Endothelial cell of umbilical vein (primary cell): ENCODE measurements around the gene NR3C2.

ENCODE experiments used
- EZH2 ChIP-seq: IDR thresholded peaks from 2 replicates; pipeline ENCODE4 v1.6.1; 2012; ENCODE audit warnings: borderline replicate concordance, low read depth, mild to moderate bottlenecking, moderate library complexity, low read length, inconsistent platforms; ENCODE audit not compliant: severe bottlenecking
- FOS ChIP-seq: IDR thresholded peaks from 2 replicates; pipeline ENCODE4 v1.6.1; 2011; ENCODE audit warnings: mild to moderate bottlenecking, low read length, moderate library complexity, borderline replicate concordance; ENCODE audit not compliant: insufficient read depth
- GATA2 ChIP-seq: IDR thresholded peaks from 2 replicates; pipeline ENCODE4 v1.7.0; 2011; ENCODE audit warnings: low read depth, mild to moderate bottlenecking, moderate library complexity, mixed read lengths, low read length; ENCODE audit not compliant: insufficient read length, insufficient read depth
- JUN ChIP-seq: IDR thresholded peaks from 2 replicates; pipeline ENCODE4 v1.6.1; 2011; ENCODE audit warnings: borderline replicate concordance, low read depth; ENCODE audit not compliant: insufficient read length, insufficient read depth
- MYC ChIP-seq: IDR thresholded peaks from one replicate; pipeline ENCODE4 v1.6.1; 2011; ENCODE audit warnings: mild to moderate bottlenecking, low read depth, low read length
- POLR2A ChIP-seq: IDR thresholded peaks from 2 replicates; pipeline ENCODE4 v1.6.1; 2012; ENCODE audit warnings: low read depth, mild to moderate bottlenecking, control low read depth, low read length
- POLR2AphosphoS5 ChIP-seq: IDR thresholded peaks from 2 replicates; pipeline ENCODE4 v1.6.1; 2012; ENCODE audit warnings: low read depth, mild to moderate bottlenecking, control low read depth, low read length, moderate library complexity; ENCODE audit not compliant: insufficient read depth
- TF ChIP-seq, protein P1 (sequence below): IDR thresholded peaks from 2 replicates; pipeline ENCODE4 v1.6.1; 2011; ENCODE audit not compliant: insufficient read depth, insufficient read length
- TF ChIP-seq, protein P2 (sequence below), 2 donors: IDR thresholded peaks; 1 replicate in 1 of 2; 2 replicates in 1 of 2; pipeline ENCODE4 v1.5.1; 2011; ENCODE audit warnings: low read length in 2 of 2, mild to moderate bottlenecking in 2 of 2, moderate library complexity in 2 of 2, control low read depth in 1 of 2, inconsistent platforms in 1 of 2, low read depth in 1 of 2; ENCODE audit not compliant: insufficient read depth in 1 of 2; ENCODE audit errors: extremely low read depth in 1 of 2

DNA sequence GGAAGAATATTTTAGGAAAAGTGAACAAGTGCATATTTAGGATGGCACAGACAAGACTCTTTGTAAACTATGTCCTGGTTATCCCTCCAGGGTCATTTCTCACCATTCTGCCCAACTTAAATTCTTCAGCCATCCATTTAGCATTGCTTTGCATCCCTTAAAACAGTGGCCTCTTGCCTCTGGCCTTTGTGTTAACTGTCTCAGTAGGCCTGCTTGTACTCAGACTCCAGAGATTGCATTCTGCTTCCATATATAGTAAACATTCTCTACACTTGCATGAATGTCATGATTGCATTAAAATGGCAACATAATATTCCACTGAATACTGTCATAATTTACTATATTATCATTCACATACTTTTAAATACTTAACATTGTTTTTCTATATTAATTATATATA is 43.2 kb downstream of the NR3C2 start:
- TF ChIP-seq, protein P1, sequence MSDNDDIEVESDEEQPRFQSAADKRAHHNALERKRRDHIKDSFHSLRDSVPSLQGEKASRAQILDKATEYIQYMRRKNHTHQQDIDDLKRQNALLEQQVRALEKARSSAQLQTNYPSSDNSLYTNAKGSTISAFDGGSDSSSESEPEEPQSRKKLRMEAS: no peak
- TF ChIP-seq EZH2: no peak
- TF ChIP-seq, protein P2, sequence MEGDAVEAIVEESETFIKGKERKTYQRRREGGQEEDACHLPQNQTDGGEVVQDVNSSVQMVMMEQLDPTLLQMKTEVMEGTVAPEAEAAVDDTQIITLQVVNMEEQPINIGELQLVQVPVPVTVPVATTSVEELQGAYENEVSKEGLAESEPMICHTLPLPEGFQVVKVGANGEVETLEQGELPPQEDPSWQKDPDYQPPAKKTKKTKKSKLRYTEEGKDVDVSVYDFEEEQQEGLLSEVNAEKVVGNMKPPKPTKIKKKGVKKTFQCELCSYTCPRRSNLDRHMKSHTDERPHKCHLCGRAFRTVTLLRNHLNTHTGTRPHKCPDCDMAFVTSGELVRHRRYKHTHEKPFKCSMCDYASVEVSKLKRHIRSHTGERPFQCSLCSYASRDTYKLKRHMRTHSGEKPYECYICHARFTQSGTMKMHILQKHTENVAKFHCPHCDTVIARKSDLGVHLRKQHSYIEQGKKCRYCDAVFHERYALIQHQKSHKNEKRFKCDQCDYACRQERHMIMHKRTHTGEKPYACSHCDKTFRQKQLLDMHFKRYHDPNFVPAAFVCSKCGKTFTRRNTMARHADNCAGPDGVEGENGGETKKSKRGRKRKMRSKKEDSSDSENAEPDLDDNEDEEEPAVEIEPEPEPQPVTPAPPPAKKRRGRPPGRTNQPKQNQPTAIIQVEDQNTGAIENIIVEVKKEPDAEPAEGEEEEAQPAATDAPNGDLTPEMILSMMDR (IDR thresholded peaks at IDR 0.05; ENCODE audit: extremely low read depth in 1 of 2, insufficient read depth in 1 of 2, low read depth in 1 of 2, low read length in 2 of 2): no peak
- TF ChIP-seq POLR2A: no peak
- no peak for TF ChIP-seq JUN
- no peak for TF ChIP-seq POLR2AphosphoS5
- TF ChIP-seq MYC: no peak
- no peak for TF ChIP-seq GATA2
- no peak for TF ChIP-seq FOS
